Upper lobe of left lung (tissue), 4 donors: Measurements from ENCODE around the gene CEP128.

Experiments
- EP300 ChIP-seq, 4 donors: sonication (generic); formaldehyde crosslinking; IDR thresholded peaks; one replicate each; pipeline ENCODE4 v1.5.1; 2017; ENCODE audit warnings: antibody characterized with exemption in 4 of 4, control low read depth in 2 of 4
- POLR2A ChIP-seq, 4 donors: fragments of 450-650 bp; IDR thresholded peaks; one replicate each; pipeline ENCODE4 v1.5.1; 2016 to 2017; ENCODE audit warnings: antibody characterized with exemption in 4 of 4, mild to moderate bottlenecking in 2 of 4
- TF ChIP-seq, protein P1 (sequence below), 6 experiments: fragments of 450-650 bp in 4 of 6; fragments of 200-600 bp in 2 of 6; sonication (generic) in 2 of 6; IDR thresholded peaks; one replicate each; pipeline ENCODE4 v1.5.1; 2016 to 2019; ENCODE audit warnings: antibody characterized with exemption in 6 of 6

DNA sequence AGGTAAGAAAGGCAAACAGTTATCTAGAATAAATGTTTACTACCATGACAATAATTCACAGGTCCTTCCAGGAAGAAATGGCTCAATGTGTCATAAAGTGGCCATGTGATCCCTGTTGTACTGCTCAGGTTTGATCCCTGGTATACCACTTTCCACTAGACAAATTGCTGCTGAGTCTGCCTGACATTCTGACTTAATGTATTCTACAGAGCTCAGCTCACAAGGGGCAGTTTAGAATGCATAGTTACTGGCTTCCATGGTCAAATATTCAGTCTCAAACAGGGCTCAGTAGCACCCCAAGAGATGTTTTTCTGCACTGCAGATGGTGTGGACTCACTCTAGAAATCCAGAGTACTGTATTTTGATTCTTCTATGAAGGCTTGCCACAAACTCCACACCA lies 35.7 kb upstream of the CEP128 start:
- no peak for TF ChIP-seq POLR2A (IDR thresholded peaks at IDR 0.05)
- TF ChIP-seq, protein P1, sequence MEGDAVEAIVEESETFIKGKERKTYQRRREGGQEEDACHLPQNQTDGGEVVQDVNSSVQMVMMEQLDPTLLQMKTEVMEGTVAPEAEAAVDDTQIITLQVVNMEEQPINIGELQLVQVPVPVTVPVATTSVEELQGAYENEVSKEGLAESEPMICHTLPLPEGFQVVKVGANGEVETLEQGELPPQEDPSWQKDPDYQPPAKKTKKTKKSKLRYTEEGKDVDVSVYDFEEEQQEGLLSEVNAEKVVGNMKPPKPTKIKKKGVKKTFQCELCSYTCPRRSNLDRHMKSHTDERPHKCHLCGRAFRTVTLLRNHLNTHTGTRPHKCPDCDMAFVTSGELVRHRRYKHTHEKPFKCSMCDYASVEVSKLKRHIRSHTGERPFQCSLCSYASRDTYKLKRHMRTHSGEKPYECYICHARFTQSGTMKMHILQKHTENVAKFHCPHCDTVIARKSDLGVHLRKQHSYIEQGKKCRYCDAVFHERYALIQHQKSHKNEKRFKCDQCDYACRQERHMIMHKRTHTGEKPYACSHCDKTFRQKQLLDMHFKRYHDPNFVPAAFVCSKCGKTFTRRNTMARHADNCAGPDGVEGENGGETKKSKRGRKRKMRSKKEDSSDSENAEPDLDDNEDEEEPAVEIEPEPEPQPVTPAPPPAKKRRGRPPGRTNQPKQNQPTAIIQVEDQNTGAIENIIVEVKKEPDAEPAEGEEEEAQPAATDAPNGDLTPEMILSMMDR (IDR thresholded peaks at IDR 0.05): no peak
- TF ChIP-seq EP300 (IDR thresholded peaks at IDR 0.05): no peak
